GM19238 (cell line): Measurements from ENCODE around the gene MEGF11.

ENCODE experiments used
- DNase-seq: peaks from one replicate; pipeline ENCODE4 v3.0.0; 2011; ENCODE audit warnings: low spot score; ENCODE audit not compliant: insufficient read length

The MEGF11 gene

GRCh38 chr15:66035901-66036300, 217.6 kb downstream of the MEGF11 start:
- no peak for DNase-seq

GRCh38 chr15:66033143-66033542, 220.4 kb downstream of the MEGF11 start:
- no peak for DNase-seq

- no peak for DNase-seq
Observed at GRCh38 chr15:66032006-66032405, 221.5 kb downstream of the MEGF11 start.

GRCh38 chr15:66030650-66031049, 222.9 kb downstream of the MEGF11 start:
- DNase-seq, result no peak

- no peak for DNase-seq
Observed at GRCh38 chr15:66029650-66030049, 223.9 kb downstream of the MEGF11 start.

GRCh38 chr15:66027268-66027805, 226.2 kb downstream of the MEGF11 start:
- DNase-seq, result no peak

- DNase-seq, result no peak
Observed at GRCh38 chr15:66025972-66026371, 227.6 kb downstream of the MEGF11 start.

GRCh38 chr15:66025015-66025452, 228.5 kb downstream of the MEGF11 start:
- no peak for DNase-seq

- no peak for DNase-seq
Observed at GRCh38 chr15:66024116-66024515, 229.4 kb downstream of the MEGF11 start.

- no peak for DNase-seq
Observed at GRCh38 chr15:66023311-66023972, 230.1 kb downstream of the MEGF11 start.

GRCh38 chr15:66022163-66022525, 231.4 kb downstream of the MEGF11 start:
- DNase-seq, result no peak

- no peak for DNase-seq
Observed at GRCh38 chr15:66021496-66022162, 231.9 kb downstream of the MEGF11 start.

- DNase-seq, result no peak
Observed at GRCh38 chr15:66019826-66020398, 233.6 kb downstream of the MEGF11 start.

- no peak for DNase-seq
Observed at GRCh38 chr15:66019368-66019767, 234.2 kb downstream of the MEGF11 start.

GRCh38 chr15:66018488-66018797, 235.1 kb downstream of the MEGF11 start:
- DNase-seq, result no peak

- no peak for DNase-seq
Observed at GRCh38 chr15:66017792-66018487, 235.6 kb downstream of the MEGF11 start.

- no peak for DNase-seq
Observed at GRCh38 chr15:66017000-66017399, 236.6 kb downstream of the MEGF11 start.

- no peak for DNase-seq
Observed at GRCh38 chr15:66016199-66016598, 237.4 kb downstream of the MEGF11 start.

GRCh38 chr15:66014635-66015182, 238.8 kb downstream of the MEGF11 start:
- DNase-seq, result no peak

GRCh38 chr15:66014022-66014421, 239.5 kb downstream of the MEGF11 start:
- DNase-seq, result no peak

GRCh38 chr15:66008940-66009562, 244.5 kb downstream of the MEGF11 start:
- DNase-seq, result no peak
